Stomach smooth muscle (tissue), 2 donors: Measurements from ENCODE around the gene TMEM63C.

Experiments used
- H3K27ac ChIP-seq: one replicate; pipeline ENCODE4 v1.7.0; 2013; ENCODE audit warnings: mild to moderate bottlenecking, low read length, inconsistent platforms
- H3K27me3 ChIP-seq, 2 donors: one replicate each; pipeline ENCODE4 v1.7.0; 2013; ENCODE audit warnings: low read length in 2 of 2; ENCODE audit not compliant: insufficient read depth in 2 of 2, control insufficient read depth in 1 of 2
- H3K36me3 ChIP-seq, 2 donors: one replicate each; pipeline ENCODE4 v1.7.0; 2013; ENCODE audit warnings: low read length in 2 of 2; ENCODE audit not compliant: control insufficient read depth in 2 of 2, insufficient read depth in 2 of 2
- H3K4me1 ChIP-seq: one replicate; pipeline ENCODE4 v1.7.0; 2013; ENCODE audit warnings: low read length; ENCODE audit not compliant: control insufficient read depth, insufficient read depth
- H3K4me3 ChIP-seq, 2 donors: one replicate each; pipeline ENCODE4 v1.7.0; 2013; ENCODE audit warnings: low read length in 2 of 2
- H3K9ac ChIP-seq, 2 donors: one replicate each; pipeline ENCODE4 v1.7.0; 2013; ENCODE audit warnings: low read length in 2 of 2, mild to moderate bottlenecking in 1 of 2
- H3K9me3 ChIP-seq, 2 donors: one replicate each; pipeline ENCODE4 v1.7.0; 2013; ENCODE audit warnings: low read length in 2 of 2; ENCODE audit not compliant: control insufficient read depth in 2 of 2
- donor health status: healthy.
- donor health status: Pancreatic carcinoma.

Gene TMEM63C

GRCh38 chr14:77257700-77258099, 76.1 kb downstream of the TMEM63C start:
- Histone ChIP-seq H3K9ac (no peak overlapping the region), H3K27me3 (peaks cover 5 to 21% of the 10 kb centered on the region in 2 donors), H3K9me3 (no peaks in the 10 kb centered on the region), H3K4me1 (no peaks in the 10 kb centered on the region), H3K36me3 (no peaks in the 10 kb centered on the region), H3K27ac (no peak overlapping the region), H3K4me3 (no peak overlapping the region)

GRCh38 chr14:77258566-77258965, 77.0 kb downstream of the TMEM63C start:
- peaks cover 2 to 16% of the 10 kb centered on the region in 2 donors for H3K27me3 ChIP-seq
- H3K9me3 ChIP-seq = no peaks in the 10 kb centered on the region
- H3K27ac ChIP-seq = no peak overlapping the region
- H3K4me1 ChIP-seq = no peaks in the 10 kb centered on the region
- H3K36me3 ChIP-seq = no peaks in the 10 kb centered on the region
- no peak overlapping the region for H3K9ac ChIP-seq
- H3K4me3 ChIP-seq = no peak overlapping the region

GRCh38 chr14:77259025-77259715, 77.6 kb downstream of the TMEM63C start:
- Histone ChIP-seq H3K36me3 (no peaks in the 10 kb centered on the region), H3K4me3 (no peak overlapping the region), H3K4me1 (no peaks in the 10 kb centered on the region), H3K27ac (no peak overlapping the region), H3K9ac (no peak overlapping the region), H3K9me3 (no peaks in the 10 kb centered on the region), H3K27me3 (peaks cover 2 to 16% of the 10 kb centered on the region in 2 donors)

GRCh38 chr14:77260199-77260598, 78.6 kb downstream of the TMEM63C start:
- Histone ChIP-seq H3K36me3 (no peaks in the 10 kb centered on the region), H3K4me1 (no peaks in the 10 kb centered on the region), H3K9ac (no peak overlapping the region), H3K9me3 (no peaks in the 10 kb centered on the region), H3K27ac (no peak overlapping the region), H3K27me3 (peaks cover 2 to 16% of the 10 kb centered on the region in 2 donors), H3K4me3 (no peak overlapping the region)

GRCh38 chr14:77260631-77261030, 79.0 kb downstream of the TMEM63C start:
- no peak overlapping the region for H3K9ac ChIP-seq
- no peak overlapping the region for H3K27ac ChIP-seq
- H3K9me3 ChIP-seq = no peaks in the 10 kb centered on the region
- no peaks in the 10 kb centered on the region for H3K36me3 ChIP-seq
- H3K4me1 ChIP-seq = no peaks in the 10 kb centered on the region
- H3K27me3 ChIP-seq = peaks cover 2 to 16% of the 10 kb centered on the region in 2 donors
- H3K4me3 ChIP-seq = no peak overlapping the region

DNA sequence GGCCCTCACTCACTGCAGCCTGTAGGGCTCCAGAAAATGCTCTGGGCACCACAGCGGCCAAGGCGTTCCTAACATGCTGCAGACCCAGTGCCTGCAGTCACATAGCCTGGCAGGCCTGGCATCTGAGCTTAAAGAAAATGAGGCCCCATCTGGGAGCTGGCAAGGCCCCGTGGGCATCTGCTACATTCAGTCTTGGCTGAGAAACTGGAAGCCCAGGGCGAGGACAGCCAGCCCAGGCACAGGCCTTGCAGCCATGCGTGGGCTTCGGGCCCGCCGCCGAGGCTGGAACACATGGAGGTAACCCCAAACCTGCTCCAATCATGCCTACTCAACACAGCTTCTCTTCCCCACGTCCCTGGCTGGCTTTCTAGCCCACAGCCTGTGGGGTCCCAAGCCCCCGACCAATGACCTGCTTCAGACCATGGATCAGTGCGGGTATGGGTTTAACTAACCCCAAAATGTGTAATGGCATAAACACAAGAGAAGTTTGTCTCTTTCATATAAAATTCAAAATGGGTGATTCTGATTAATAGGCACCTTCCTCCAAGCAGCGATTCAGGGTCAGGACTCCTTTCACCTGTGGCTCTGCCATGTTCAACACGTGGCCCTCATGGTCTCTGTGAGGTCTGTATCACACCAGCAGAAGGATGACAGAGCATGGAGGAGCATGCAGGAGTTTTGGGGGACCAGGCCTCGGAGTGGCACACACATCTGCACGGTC, 83.0 kb downstream of the TMEM63C start:
- no peaks in the 10 kb centered on the region for H3K36me3 ChIP-seq
- no peaks in the 10 kb centered on the region for H3K4me1 ChIP-seq
- H3K4me3 ChIP-seq = no peak overlapping the region
- H3K27me3 ChIP-seq = peaks cover 4 to 16% of the 10 kb centered on the region in 2 donors
- H3K9me3 ChIP-seq = peaks cover 3 to 5% of the 10 kb centered on the region in 2 donors
- H3K9ac ChIP-seq = no peak overlapping the region
- H3K27ac ChIP-seq = no peak overlapping the region

DNA sequence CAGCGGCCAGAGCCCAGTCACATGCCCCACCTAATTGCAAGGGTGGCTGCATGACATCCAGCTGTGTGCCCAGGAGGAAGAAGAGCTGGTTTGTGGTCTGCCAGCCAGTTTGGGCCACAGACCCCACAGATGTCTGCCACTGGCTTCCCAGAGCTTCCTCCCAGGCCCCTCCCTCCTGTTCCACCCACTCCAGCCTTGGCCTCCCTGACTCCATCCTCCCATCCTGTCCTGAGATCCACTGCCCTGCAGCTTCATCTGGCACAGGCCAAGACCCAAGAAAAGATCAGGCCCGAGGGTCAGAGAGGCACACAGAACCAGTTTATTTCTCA, 83.6 kb downstream of the TMEM63C start:
- H3K9ac ChIP-seq = no peak overlapping the region
- peaks cover 4 to 15% of the 10 kb centered on the region in 2 donors for H3K27me3 ChIP-seq
- no peaks in the 10 kb centered on the region for H3K36me3 ChIP-seq
- H3K4me1 ChIP-seq = no peaks in the 10 kb centered on the region
- H3K9me3 ChIP-seq = peaks cover 3 to 5% of the 10 kb centered on the region in 2 donors
- H3K4me3 ChIP-seq = no peak overlapping the region
- no peak overlapping the region for H3K27ac ChIP-seq

DNA sequence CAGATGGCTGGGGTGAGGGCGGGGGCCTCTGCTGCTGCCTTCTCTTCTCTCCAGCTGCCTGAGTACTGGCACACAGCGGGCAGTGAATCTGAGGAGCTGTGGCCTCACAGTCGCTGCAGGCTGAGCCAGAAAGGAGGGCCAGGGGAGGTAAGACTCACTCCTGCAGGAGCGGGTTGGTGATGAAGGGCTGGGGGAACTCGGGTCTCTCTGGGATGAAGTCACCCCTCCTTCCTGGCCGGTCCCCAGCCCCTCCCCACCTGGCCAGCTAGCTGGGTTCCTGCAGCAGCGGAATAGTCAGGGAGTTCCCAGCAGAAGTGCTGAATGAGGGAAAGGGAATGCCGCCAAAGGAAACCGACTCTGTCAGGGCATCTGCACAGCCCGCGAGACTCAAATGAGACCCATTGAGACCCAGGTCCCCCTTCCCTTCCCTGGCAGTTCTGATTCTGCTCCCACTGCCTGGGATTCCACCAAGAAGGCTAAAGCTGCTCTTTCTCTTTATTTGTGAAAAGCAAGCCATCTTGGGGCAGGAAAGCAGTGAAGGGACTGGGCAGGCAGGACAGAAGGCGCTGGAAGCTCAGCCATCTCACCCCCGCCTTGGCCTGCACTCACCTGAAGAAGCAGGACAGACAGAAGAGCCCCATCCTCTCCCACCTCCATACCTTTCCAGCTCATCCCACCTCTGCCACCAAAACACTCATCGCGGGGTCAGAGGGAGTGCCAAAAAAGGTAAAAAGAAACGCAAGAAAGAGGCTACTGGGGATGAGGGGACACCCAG, 84.2 kb downstream of the TMEM63C start:
- H3K9me3 ChIP-seq = peaks cover 3 to 5% of the 10 kb centered on the region in 2 donors
- peaks cover 9 to 15% of the 10 kb centered on the region in 2 donors for H3K27me3 ChIP-seq
- no peak overlapping the region for H3K27ac ChIP-seq
- no peaks in the 10 kb centered on the region for H3K4me1 ChIP-seq
- no peaks in the 10 kb centered on the region for H3K36me3 ChIP-seq
- H3K4me3 ChIP-seq = no peak overlapping the region
- no peak overlapping the region for H3K9ac ChIP-seq

DNA sequence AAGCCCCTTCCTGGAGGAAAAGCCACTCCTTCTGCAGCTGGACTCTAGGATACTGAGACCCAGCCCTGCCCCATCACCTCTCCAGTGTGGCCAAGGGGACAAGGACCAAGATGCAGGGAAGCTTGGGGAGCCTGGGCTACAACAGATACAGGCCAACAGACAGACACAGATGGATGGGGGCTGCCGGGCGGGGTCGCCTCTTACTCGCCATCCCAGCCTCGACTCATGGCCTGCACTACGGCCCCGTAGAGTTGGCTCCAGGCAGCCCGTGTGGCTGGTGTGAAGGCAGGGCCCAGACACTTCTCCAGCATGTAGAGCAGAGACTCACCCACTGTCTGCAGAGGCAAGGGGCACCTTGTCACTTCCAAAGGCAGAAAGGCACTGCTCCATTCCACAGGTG, 84.7 kb downstream of the TMEM63C start:
- Histone ChIP-seq H3K9ac (no peak overlapping the region), H3K27ac (no peak overlapping the region), H3K27me3 (peaks cover 10 to 15% of the 10 kb centered on the region in 2 donors), H3K9me3 (peaks cover 3 to 5% of the 10 kb centered on the region in 2 donors), H3K36me3 (no peaks in the 10 kb centered on the region), H3K4me1 (no peaks in the 10 kb centered on the region), H3K4me3 (no peak overlapping the region)

DNA sequence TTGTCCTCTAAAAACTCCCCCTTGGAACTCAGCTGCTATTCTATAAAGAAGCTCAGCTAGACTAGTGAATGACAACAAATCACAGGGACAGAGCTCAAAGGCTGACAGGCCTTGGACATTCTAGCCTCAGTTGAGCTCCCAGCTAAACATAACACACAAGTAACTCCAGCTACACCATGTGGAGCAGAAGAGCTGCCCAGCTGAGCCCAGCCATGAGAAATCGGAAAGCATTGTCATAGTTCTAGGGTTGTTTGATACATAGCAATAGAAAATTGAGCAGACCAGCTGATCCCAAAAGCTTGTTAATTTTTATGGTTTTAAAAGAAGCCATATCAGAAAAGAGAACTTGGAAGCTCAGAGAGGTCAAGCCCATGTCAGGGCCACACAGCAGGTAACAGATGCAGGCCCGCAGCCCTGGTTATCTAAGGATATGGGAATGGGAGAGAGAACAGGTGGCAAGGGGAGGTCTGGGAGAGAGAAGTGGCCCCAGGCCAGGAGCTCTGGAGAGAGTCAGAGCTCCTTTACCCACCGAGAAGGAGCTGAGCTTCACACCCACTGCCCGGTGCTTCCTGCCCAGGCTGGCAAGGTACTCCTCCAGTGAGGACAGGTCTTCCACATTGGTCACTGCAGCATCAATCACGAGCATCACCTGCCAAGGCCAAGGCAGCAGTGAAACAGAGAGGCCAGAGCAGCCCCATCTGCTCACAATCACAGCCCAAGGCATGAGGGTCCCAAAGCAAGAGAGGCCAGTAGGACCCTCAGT, 86.5 kb downstream of the TMEM63C start:
- Histone ChIP-seq H3K4me1 (no peaks in the 10 kb centered on the region), H3K4me3 (no peak overlapping the region), H3K9me3 (peaks cover 3 to 5% of the 10 kb centered on the region in 2 donors), H3K27ac (no peak overlapping the region), H3K36me3 (no peaks in the 10 kb centered on the region), H3K9ac (no peak overlapping the region), H3K27me3 (peaks cover 15 to 22% of the 10 kb centered on the region in 2 donors)
